ENCODE measurements around the gene SLC12A1.
"Not testable (repeated sequence)": the region's sequence is repeated elsewhere in the genome, so short reads cannot be mapped to it uniquely, and the experiment has no call there.

- TF ChIP-seq POLR2A, CTCF (IDR thresholded peaks at IDR 0.05): not testable (repeated sequence)
These were observed 120.1 kb downstream of the SLC12A1 start for GRCh38 chr15:48326180-48326579.

All from lower leg skin (tissue), 3 donors.